CD4-positive, alpha-beta T cell treated with Interleukin-6 at 100 ng/mL for 8 hours (primary cell): ENCODE data around the gene GMDS.

Experiments
- DNase-seq: peaks from one replicate; pipeline ENCODE4 v3.0.0-alpha.2; 2020; ENCODE audit warnings: mixed read lengths, low spot score

Gene GMDS

GRCh38 chr6:1586861-1587450 lies 658.4 kb downstream of the GMDS start:
- DNase-seq = no peak

GRCh38 chr6:1586256-1586655 lies 659.1 kb downstream of the GMDS start:
- DNase-seq = no peak

GRCh38 chr6:1585669-1586049 lies 659.7 kb downstream of the GMDS start:
- DNase-seq = no peak

- DNase-seq = no peak
Observed at GRCh38 chr6:1584996-1585668, 660.3 kb downstream of the GMDS start.

- DNase-seq = no peak
Observed at GRCh38 chr6:1584146-1584545, 661.3 kb downstream of the GMDS start.

GRCh38 chr6:1581120-1581991 lies 664.0 kb downstream of the GMDS start:
- DNase-seq = no peak

GRCh38 chr6:1580585-1580984 lies 664.8 kb downstream of the GMDS start:
- no peak for DNase-seq

GRCh38 chr6:1580109-1580508 lies 665.3 kb downstream of the GMDS start:
- DNase-seq = no peak

- no peak for DNase-seq
Observed at GRCh38 chr6:1579096-1579495, 666.3 kb downstream of the GMDS start.

- no peak for DNase-seq
Observed at GRCh38 chr6:1577896-1578745, 667.3 kb downstream of the GMDS start.

- DNase-seq = no peak
Observed at GRCh38 chr6:1577146-1577680, 668.2 kb downstream of the GMDS start.

GRCh38 chr6:1576711-1577110 lies 668.7 kb downstream of the GMDS start:
- DNase-seq = no peak

GRCh38 chr6:1576166-1576565 lies 669.2 kb downstream of the GMDS start:
- no peak for DNase-seq

- DNase-seq = no peak
Observed at GRCh38 chr6:1575210-1576041, 670.0 kb downstream of the GMDS start.

GRCh38 chr6:1574890-1575209 lies 670.6 kb downstream of the GMDS start:
- no peak for DNase-seq

GRCh38 chr6:1574083-1574761 lies 671.2 kb downstream of the GMDS start:
- DNase-seq = no peak
